GM18526 (cell line): ENCODE data around the gene CAPN12.
A peak's percentile ranks its signal among the peaks of the same experiment; 100 is the strongest.

Experiments
- POLR2A ChIP-seq: IDR thresholded peaks from 3 replicates; pipeline ENCODE4 v1.6.1; 2011; ENCODE audit not compliant: insufficient read length; ENCODE audit errors: extremely low read depth

CAPN12 gene

DNA sequence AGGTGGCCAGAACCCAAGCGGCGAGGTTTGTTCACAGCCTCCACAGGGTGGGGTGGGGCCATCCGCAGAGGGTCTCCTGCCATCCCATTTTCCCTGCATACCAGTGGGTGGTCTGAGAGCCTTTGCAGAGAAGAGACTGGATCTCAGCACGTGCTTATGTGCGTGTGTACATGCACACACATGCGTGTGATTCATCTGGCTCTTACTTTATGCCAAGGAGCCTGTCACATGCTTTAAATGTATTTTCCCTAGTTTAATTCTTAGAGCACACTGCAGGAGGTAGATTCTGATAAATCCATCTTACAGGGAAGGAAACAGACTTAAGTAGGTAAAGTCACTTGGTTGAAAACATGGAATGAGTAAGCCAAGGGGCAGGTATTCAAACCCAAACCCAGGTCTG lies 47.1 kb downstream of the CAPN12 start:
- TF ChIP-seq POLR2A, result no peak

DNA sequence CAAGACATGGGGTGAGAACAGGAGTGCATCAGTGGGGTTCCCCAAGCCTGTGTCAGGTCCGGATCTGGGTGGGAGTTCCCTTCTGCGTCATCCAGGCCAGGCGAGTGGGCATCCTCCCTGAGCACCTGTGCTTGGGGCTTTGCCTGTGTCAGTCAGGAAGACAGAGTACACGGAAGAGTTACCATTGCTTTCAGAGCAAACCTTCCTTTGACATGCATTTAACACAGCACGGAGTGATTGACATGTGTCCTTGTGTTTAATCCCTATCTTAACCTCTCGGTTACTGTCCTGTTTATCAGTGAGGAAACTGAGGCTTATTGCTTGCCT lies 47.6 kb downstream of the CAPN12 start:
- TF ChIP-seq POLR2A, result no peak

DNA sequence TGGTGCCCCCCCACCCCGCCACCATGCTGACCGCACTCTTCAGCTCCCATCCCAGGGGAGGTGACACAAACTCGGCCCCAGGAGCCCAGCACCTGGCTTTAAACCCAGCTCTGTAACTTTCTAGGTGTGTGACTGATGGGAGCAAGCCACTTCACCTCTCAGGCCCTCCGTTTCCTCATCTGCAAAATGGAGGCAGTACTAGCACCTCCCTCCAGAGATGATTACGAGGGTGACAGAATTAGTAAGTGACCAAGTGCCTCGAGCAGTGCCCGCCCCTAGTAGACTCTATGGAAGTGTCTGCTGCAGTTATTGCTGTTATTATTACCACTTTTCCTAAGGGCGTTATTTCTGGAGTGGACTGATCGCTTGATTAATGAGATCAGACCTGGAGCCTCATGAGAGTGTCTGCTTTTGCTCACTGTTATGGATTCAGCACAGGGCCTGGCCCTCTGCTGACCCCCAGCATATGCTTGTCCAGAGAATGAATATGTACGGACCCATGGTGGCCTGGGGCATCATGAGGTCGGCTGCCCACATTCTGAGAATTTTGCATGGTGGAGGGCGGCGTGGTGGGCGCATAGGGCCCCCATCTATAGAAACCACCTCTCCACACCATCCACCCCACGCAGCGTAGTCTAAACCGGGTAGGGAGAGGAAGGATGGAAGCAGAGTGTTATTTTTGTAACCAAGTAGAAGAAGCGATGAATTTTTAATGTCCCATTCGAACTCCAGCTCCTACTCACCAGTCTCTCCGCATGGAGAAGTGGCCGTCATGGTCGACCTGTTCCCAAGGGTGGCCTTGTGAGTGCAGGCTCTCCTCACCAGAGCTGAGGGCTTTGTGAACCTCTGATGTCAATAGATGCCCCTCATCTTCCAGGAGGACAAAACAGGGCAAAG lies 48.2 kb downstream of the CAPN12 start:
- no peak for TF ChIP-seq POLR2A

DNA sequence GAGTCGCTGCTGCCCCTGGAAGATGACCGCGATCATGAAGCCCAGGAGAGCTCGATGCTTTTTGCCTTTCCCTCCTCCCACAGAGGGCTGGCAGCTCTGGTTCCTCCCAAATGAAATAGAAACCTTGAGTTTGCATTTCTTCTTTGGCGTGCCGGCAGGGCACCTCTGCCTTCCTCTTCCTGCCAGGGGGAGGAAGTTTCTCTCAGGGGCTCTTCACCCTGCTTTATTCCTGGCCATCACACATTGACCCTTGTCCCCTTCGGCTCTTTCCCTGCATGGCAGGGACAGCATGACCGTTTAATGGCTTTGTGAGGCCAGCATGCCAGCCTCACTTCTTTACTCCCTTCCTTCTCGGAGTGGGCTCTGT lies 49.0 kb downstream of the CAPN12 start:
- no peak for TF ChIP-seq POLR2A

DNA sequence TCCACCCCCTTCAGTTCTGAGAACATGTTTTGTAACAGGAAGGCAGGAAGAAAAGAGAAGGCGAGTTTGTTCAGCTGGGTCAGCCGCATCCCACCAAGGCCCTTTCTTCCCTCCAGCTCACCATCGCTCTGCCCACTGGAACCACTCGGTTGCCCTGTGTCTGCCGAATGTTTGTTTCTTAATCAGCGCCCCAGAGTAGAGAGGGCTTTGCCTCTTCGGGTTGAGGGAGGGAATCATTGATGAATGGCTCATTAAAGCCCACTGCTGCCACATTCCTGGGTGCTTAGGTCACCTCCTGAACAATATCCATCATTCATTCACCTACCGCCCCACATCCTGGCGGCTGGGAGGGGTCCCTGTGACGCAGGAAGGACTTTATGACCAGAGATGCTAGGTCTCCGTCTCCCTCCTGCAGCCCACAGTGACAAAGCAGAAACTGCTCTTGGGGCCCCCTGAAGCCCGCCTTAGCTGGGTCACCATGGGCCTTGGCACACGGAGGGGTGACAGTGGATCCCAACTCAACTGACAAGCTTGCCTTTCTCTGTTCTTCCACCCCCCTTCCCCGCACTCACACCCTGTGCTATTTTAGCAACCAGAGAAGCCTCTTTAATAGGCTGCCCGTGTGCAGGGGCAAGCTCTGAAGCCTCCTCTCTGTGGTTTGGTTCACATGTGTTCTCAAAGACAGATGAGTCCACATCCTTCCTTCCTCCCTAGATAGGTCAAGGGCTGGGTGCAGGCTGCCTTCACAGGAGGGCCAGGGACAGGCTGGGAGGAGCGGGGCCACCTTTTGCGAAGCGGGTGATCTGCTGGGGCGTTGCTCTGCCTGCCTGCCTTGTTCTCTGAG lies 50.7 kb downstream of the CAPN12 start:
- no peak for TF ChIP-seq POLR2A

DNA sequence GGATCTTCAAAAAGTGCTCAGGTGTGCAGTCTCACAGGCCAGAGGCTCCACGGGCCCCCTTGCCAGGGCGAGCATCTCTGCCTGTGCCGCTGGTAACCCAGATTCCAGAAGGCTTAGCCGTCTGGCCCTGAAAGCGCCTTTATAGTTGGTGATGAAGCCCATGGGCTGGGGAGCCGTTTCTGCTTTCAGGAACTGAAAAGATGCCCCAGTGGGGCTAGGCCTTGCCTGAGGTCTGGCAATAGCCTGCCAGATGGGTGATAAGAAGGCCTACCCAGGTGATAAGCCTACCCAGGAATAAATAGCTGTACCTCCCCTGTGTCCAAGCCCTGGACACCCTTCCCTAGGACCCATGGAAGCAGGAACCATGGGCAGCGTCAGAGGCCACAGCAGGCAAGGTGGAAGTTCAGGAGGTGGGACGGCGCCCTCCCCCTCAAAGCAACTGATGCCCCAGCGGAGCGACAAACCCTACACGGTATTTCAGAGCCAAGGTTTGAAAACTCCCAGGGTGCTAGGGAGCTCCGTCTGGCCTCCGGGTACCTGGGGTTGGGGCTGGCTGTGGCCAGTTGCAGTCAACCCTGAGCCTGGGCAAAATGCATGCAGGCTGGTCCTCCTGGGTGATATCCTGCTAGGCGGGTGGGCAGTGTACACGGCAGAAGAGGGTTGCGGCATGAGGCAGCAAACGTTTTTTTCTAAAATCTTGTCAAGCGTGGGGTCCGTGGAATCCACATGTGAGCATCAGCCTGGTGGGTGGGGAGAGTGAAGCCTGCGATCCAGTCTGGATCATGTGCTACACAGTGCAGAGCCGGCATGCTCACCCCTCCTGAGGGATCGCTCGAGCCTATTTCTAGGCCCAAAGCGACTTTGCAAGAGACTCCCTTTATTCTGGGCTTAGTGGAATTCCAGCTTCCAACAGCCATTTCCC lies 51.6 kb downstream of the CAPN12 start:
- no peak for TF ChIP-seq POLR2A

DNA sequence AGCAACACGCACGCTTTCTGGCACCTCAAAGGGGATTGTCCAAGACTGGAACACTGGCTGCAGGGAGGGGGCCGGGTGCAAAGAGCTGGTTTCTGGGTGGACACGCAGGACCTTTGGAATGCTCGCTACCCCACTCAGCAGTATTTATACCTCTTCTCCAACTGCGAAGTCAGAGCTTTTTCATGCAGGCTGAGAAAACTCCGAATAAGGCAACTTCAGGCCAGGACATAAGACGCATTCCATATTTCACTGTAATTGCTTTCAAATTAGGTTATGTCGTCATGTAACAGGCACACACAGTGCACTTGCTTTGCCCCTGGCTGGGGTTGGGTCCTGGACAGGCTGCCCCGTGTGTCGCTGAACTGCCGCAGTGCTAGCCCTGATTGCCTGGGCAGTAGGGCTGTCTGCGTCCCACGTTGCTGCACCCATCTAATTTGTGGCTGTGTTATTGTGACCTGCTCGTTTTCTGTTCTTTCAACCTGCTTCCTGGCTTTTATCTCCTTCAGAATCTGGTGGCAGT lies 52.3 kb downstream of the CAPN12 start:
- no peak for TF ChIP-seq POLR2A

DNA sequence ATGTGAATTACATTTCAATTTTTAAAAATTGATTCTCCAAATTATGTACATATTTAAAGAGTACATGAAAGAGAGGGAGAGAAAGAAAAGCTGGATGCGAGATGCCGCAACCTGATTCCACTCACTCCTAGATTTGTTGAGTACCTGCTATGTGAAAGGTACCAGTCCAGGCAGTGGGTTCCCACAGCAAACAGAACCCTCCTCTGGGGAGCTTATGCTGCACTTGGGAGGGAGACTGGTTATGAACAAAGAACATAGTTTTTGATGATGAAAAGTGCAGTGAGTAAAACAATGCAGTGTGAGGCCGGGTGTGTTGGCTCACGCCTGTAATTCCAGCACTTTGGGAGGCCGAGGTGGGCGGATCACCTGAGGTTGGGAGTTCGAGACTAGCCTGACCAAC lies 53.4 kb downstream of the CAPN12 start:
- TF ChIP-seq POLR2A, result no peak

DNA sequence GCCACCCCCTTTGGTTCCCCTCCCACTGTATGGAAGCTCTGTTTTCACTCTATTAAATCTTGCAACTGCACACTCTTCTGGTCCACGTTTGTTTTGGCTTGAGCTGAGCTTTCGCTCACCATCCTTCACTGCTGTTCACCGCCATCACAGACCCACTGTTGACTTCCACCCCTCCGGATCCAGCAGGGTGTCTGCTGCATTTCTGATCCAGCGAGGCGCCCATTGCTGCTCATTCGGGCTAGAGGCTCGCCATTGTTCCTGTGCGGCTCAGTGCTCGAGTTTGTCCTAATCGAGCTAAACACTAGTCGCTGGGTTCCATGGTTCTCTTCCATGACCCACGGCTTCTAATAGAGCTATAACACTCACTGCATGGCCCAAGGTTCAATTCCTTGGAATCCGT lies 54.1 kb downstream of the CAPN12 start:
- no peak for TF ChIP-seq POLR2A

DNA sequence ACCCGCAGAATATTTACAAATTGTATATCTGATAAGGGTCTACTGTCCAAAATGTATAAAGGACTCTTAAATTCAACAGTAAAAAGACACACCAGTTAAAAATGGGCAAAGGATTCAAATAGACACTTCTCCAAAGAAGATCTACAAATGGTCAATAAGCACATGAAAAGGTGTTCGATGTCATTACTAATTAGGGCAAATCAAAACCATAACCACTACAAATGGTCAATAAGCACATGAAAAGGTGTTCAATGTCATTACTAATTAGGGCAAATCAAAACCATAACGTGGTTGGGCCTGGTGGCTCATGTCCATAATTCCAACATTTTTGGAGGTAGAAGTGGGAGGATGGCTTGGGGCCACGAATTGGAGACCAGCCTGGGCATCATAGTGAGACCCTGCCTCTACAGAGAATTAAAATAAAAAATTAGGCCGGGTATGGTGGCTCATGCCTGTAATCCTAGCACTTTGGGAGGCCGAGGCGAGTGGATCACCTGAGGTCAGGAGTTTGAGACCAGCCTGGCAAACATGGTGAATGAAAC lies 56.4 kb downstream of the CAPN12 start:
- TF ChIP-seq POLR2A, result no peak

DNA sequence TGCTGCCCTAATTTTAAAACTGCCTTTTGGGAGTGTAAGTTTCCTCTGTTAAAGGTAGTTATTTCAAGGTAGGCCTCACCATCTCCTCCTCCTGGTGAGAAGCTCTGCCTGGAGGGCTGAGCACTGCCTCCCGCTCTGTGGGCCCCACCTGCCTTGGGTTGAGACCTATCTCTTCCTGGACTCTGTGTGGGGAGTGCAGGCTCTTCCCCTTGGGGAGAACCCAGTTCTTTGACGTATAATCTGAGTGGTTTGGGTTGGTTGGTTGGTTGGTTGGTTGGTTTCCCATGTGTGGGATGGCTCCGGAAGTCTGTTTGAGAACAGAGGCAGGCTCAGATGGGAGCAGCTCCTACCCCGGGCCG lies 57.8 kb downstream of the CAPN12 start:
- peak; percentile 21 for TF ChIP-seq POLR2A

DNA sequence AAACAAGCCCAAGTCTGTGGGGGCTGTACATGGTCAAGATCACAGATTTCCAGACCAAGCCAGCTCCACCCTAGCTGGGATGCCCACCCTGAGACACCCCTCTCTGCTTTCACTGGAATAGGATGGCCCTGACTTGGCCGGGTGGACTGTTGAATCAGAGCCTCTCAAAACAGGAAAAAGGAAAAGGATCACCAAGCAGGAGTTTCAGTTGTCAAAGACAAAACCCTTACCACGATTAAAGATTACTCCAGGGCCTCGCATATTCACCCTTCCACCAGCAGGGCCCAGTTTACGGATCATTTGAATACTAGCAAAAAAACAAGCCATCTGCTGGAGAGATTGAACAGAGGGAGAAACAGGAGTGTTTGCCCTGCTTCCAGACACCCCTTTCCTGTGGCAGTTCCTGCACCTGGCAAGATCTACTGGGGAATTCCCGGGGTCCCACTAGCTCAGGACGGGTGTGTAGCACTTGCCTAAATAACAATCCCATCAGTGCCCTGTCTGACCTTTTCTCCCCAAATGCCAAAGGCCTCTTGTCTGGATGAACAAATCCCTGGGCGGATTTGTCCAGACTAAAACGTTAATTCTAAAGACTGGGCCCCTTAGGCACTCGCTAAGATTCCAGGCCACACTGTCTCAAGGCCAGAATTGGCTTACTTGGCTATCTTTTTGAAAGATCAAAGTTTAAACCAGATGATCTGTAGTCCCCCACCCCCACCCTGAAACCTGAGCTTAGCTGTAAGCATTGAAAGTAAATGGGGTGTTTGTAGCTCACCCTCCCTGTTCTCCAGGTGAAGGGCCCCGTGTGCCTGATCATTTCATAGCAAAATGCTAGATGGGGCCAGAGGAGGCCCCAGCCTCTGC lies 58.4 kb downstream of the CAPN12 start:
- no peak for TF ChIP-seq POLR2A

DNA sequence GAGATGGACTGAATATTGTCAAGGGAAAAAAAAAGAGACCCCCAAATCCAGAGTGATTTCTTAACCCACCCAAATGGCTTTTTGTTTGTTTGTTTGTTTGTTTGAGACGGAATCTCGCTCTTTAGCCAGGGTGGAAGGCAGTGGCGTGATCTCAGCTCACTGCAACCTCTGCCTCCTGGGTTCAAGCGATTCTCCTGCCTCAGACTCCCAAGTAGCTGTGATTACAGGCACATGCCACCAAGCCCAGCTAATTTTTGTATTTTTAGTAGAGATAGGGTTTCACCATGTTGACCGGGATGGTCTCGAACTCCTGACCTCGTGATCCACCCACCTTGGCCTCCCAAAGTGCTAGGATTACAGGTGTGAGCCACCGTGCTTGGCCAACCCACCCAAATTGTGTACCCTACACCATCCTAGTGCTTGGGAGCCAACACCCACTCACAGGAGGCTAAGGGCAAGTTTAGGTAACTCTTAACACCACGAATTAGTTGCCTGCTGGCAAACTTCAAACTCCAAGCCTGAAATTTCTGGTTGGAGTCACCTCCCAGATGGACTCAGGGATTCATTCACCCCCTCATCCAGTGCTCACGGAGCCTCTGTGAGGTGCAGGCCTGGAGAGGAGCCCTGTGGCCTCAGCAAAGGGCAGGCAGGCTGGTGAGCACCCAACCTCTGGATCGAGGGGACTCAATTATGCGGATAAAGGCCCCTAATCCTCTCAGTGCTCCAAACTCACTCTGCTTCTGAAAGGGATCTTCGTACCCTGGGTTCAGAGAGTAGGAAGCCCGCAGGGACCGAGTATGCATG lies 59.2 kb downstream of the CAPN12 start:
- no peak for TF ChIP-seq POLR2A
